ENCODE measurements around the gene SHISA5. TPM values are rescaled to one million over a fixed set of nuclear protein-coding genes. Genes with fewer than 3 reads are reported as not detected.

The SHISA5 gene
- total and polyA plus RNA-seq, 10 of the 15 experiments (the other 5 are each of a cell fraction or from before 2014, with no cell fraction given), result 17.1 to 148 (median 67.3) TPM

DNA sequence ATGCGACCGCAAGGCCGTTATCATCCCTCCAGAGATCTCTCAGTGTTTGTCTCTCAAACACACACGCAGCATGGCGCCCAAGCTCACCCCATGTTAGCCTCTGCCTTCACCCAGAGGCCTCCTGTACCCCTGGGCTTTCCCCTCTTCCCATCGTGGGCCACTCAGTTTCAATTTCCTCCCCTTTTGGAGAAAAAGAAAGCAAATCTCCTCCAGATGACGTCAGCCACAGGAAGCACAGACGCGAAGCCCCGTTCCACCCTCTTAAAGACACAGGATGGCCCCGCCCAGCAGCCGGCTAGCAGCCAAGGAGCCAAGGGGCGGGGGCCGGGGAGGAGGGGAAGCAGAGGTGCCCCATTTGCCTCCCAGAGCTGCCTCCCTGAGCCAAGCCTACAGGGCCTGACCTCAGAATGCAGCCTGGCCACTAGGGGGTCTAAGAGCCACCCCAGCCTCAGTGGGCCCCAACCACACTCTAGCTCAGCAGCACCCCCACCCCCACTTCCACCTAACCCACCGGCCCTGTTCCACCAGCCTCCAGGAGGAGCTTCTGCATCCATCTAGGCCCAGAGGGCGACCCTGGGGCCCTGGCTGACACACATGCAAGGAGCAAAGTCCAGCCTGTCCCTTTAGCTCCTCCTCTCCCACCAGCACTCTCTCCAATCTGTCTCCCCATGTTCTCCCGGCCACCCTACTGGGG, 30.9 kb downstream of the SHISA5 start (continued):
- TF ChIP-seq USF1 (IDR thresholded peaks at IDR 0.05; ENCODE audit: borderline replicate concordance, extremely low read length, insufficient read depth, low read depth, low read length), result no peak
- peak; percentile 93 for TF ChIP-seq POLR2AphosphoS5 (IDR thresholded peaks at IDR 0.05; ENCODE audit: low read length)
- TF ChIP-seq, protein P1, sequence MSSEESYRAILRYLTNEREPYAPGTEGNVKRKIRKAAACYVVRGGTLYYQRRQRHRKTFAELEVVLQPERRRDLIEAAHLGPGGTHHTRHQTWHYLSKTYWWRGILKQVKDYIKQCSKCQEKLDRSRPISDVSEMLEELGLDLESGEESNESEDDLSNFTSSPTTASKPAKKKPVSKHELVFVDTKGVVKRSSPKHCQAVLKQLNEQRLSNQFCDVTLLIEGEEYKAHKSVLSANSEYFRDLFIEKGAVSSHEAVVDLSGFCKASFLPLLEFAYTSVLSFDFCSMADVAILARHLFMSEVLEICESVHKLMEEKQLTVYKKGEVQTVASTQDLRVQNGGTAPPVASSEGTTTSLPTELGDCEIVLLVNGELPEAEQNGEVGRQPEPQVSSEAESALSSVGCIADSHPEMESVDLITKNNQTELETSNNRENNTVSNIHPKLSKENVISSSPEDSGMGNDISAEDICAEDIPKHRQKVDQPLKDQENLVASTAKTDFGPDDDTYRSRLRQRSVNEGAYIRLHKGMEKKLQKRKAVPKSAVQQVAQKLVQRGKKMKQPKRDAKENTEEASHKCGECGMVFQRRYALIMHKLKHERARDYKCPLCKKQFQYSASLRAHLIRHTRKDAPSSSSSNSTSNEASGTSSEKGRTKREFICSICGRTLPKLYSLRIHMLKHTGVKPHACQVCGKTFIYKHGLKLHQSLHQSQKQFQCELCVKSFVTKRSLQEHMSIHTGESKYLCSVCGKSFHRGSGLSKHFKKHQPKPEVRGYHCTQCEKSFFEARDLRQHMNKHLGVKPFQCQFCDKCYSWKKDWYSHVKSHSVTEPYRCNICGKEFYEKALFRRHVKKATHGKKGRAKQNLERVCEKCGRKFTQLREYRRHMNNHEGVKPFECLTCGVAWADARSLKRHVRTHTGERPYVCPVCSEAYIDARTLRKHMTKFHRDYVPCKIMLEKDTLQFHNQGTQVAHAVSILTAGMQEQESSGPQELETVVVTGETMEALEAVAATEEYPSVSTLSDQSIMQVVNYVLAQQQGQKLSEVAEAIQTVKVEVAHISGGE (CRISPR knock-in tag; IDR thresholded peaks at IDR 0.05), result no peak
- TF ChIP-seq SMAD5 (IDR thresholded peaks at IDR 0.05; ENCODE audit: low read depth), result 0 out of 2 replicates have a peak, but pooled peaks have one; percentile 51
- peak; percentile 97 for TF ChIP-seq CREB1 (IDR thresholded peaks at IDR 0.05; ENCODE audit: low read depth)
- peak; percentile 95 for TF ChIP-seq RELA (IDR thresholded peaks at IDR 0.05; ENCODE audit: borderline replicate concordance, partially characterized antibody)
- TF ChIP-seq KDM1A (IDR thresholded peaks at IDR 0.05; ENCODE audit: borderline replicate concordance), result no peak
- no peak for TF ChIP-seq PAX8 (IDR thresholded peaks at IDR 0.05)
- TF ChIP-seq ZNF24 (IDR thresholded peaks at IDR 0.05), result no peak
- TF ChIP-seq IRF4 (IDR thresholded peaks at IDR 0.05; ENCODE audit: low read depth, low read length), result peak; percentile 64; the same call in 1 of the 2 replicates
- TF ChIP-seq RELB (IDR thresholded peaks at IDR 0.05; ENCODE audit: low read depth), result peak; percentile 91
- peak; percentile 58; the same call in 1 of the 2 replicates for TF ChIP-seq RFX5 (IDR thresholded peaks at IDR 0.05; ENCODE audit: low read depth, low read length)
- no peak for TF ChIP-seq ZNF384 (IDR thresholded peaks at IDR 0.05; ENCODE audit: borderline replicate concordance, low read depth, low read length)
- peak; percentile 53; the same call in 1 of the 2 replicates for TF ChIP-seq ZBED1 (IDR thresholded peaks at IDR 0.05; ENCODE audit: borderline replicate concordance)
- peak; percentile 10 for TF ChIP-seq SIX5 (IDR thresholded peaks at IDR 0.05; ENCODE audit: low read depth, low read length, severe bottlenecking)
- no peak for TF ChIP-seq SUZ12 (IDR thresholded peaks at IDR 0.05; ENCODE audit: unreplicated experiment)
- peak; percentile 9 for TF ChIP-seq SMAD1 (IDR thresholded peaks at IDR 0.05; ENCODE audit: low read depth, partially characterized antibody)
- peak; percentile 65; the same call in 1 of the 2 replicates for TF ChIP-seq SIN3A (IDR thresholded peaks at IDR 0.05; ENCODE audit: low read depth, low read length)
- TF ChIP-seq E2F8 (IDR thresholded peaks at IDR 0.05; ENCODE audit: low read depth, partially characterized antibody), result no peak
- peak; percentile 19; the same call in 1 of the 2 replicates for TF ChIP-seq SMC3 (IDR thresholded peaks at IDR 0.05; ENCODE audit: borderline replicate concordance, low read length)
- TF ChIP-seq MEF2A (IDR thresholded peaks at IDR 0.05; ENCODE audit: insufficient read depth, low read depth, low read length), result peak; percentile 66; the same call in 1 of the 2 replicates
